GM19240 (cell line): ENCODE measurements around the gene OR2A12.
"Not testable (repeated sequence)": the region's sequence is repeated elsewhere in the genome, so short reads cannot be mapped to it uniquely, and the experiment has no call there.

Source experiments
- DNase-seq: peaks from one replicate; pipeline ENCODE4 v3.0.0; 2011; ENCODE audit warnings: low spot score; ENCODE audit not compliant: insufficient read length

Gene OR2A12

DNA sequence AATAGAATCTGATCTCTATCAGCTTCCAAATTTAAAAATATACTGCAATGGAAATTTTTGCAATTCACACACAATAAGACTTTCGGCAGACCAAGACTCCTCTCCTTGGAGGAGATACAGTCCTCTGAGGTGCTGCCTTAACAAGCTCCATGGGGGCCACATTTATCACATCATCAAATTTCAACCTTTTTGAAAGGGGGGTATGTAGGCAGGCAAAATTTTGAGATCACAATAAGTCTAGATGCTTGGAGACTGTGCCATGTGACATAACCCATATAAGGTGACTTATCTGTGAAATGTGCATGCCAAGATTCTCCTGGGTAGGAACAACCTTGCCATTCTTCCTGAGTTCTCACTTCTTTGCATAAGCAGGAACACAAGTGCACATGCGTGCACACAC lies at the start of gene OR2A12:
TSS of gene OR2A12 (plus strand) at position 301 of the 400 bp plus-strand sequence. CDS start 8,830 bp downstream, outside the sequence.
- DNase-seq: no peak

GRCh38 chr7:144036302-144036885 lies 49.7 kb upstream of the OR2A12 start:
- DNase-seq: no peak

GRCh38 chr7:144037414-144038035 lies 48.6 kb upstream of the OR2A12 start:
- DNase-seq: no peak

GRCh38 chr7:144038887-144039286 lies 47.2 kb upstream of the OR2A12 start:
- DNase-seq: no peak

DNA sequence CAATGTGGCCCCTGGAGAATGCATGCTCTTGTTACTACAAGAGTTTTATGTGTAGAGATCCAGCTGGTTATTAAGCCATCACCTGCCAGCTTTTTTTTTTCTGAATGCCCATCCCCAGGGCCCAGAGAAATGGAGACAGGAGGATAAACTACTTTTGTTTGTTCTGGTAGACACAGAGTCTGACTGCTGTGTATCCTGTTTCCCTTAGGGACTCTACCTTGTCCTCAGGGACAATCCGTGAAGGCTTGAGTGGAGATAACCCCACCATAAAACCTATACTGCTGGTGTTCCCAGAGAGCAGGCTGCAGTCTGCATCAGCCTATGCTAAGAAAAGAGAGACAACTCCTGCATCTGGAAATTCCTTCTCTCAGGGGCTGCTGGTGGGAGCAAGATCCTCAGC lies 37.4 kb upstream of the OR2A12 start, which contains the start of gene OR2A5:
TSS of gene OR2A5 (plus strand) at position 301 of the 400 bp plus-strand sequence. CDS start 1,454 bp downstream, outside the sequence.
- no peak for DNase-seq

DNA sequence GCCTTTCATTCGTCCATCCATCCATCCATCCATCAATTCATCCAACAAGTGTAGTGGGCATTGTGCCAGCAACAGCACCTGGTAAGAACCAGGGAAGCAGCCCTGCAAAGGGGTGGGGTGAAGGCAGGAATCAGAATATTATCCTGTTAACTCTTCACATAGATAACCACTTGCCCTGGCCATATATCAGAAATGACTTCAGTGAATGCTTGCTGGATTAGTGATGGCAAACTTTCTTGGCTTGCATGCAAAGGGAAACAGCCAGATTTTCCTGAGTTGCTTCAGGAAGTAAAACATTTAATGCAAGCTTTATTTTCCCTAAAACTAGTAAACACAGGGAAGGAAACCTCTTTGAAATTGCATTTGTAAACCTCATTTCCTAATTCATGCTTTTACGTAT lies 36.6 kb upstream of the OR2A12 start:
- DNase-seq: no peak

DNA sequence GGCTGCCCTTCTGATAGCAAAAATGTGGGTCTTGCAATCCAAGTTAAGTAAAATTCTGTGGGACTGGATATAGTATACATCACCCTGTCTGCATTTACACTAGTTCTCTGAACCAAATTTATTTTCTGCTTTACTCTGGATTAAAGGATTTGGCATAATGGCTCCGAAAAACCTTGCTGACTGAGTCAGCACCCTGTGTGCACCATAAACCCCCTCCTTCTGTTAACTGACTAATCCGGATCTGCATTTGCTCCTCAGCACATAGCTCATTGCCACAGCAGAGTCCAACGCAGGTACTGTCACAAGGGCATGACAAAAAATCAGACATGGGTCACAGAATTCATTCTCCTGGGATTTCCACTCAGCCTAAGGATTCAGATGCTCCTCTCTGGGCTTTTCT lies 36.0 kb upstream of the OR2A12 start:
- DNase-seq: no peak

DNA sequence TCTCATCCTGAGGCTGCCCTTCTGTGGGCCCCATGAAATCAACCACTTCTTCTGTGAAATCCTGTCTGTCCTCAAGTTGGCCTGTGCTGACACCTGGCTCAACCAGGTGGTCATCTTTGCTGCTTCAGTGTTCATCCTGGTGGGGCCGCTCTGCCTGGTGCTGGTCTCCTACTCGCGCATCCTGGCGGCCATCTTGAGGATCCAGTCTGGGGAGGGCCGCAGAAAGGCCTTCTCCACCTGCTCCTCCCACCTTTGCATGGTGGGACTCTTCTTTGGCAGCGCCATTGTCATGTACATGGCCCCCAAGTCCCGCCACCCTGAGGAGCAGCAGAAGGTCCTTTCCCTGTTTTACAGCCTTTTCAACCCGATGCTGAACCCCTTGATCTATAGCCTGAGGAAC lies 35.2 kb upstream of the OR2A12 start:
- not testable (repeated sequence) for DNase-seq

DNA sequence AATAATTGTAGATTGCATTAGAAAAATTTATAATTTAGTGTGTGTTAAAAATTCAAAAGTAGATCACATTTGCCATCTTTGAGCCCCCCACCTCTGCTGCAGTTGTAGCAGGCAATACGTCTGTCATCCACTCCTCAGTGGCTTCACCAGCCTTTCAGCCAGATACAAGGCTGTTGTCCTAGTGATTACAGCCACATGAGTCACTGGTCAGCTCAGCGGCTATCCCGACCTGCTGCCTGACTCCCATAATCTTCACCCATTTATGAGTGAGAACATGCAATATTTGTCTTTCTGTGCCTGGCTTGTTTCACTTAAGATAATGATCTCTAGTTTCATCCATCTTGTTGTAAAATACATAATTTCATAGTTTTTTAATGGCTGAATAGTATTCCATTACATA lies 28.1 kb upstream of the OR2A12 start:
- DNase-seq: no peak

DNA sequence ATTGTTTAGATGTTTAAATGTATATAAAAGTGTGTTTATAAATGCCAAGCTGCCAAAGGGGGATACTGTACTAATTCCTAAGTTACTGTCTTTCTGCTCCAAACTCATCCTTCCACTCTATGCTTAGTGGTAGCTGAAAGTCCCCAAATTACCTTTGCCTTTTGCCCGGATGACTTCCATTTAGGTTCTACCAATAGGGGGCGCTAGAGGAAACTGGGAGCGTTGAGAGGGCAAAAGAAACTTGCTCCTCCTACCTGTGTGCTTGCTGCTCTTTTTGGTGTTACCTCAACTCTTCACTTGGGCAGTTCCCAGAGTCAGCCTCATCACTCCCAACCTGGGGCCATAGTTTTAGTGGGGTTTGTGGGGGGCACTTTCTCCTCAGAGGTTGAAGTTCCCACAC lies 22.4 kb upstream of the OR2A12 start:
- DNase-seq: no peak

GRCh38 chr7:144069511-144069910 lies 16.6 kb upstream of the OR2A12 start, which contains the start of gene OR2A25:
OR2A25 (plus strand) TSS chr7:144069811; CDS start chr7:144074220, 4,409 bp downstream.
- no peak for DNase-seq

DNA sequence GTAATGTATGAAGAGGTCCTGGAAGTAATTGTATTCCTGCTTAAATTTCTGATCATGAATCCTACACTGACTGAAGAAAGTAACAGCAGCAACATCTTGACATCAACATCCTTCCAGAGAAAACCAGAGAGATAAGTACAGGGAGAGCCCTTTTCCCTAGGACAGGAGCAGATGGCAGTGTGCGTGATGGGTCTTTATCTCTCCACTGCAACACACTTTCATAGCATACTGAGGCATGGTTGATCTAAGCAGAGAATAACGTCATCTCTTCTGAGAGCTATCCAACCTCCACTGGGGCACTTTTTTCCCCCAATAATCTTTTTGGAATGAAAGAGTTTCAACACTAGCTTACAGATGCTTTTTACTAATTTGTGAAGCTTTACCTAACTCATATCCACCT lies 16.1 kb upstream of the OR2A12 start:
- no peak for DNase-seq

GRCh38 chr7:144074374-144074773 lies 11.7 kb upstream of the OR2A12 start:
- no peak for DNase-seq

GRCh38 chr7:144086730-144087129 lies 652 bp downstream of the OR2A12 start:
- DNase-seq: no peak

- no peak for DNase-seq
Measured at GRCh38 chr7:144087230-144087629, 1.2 kb downstream of the OR2A12 start.

GRCh38 chr7:144090667-144091066 lies 4.6 kb downstream of the OR2A12 start:
- no peak for DNase-seq

- DNase-seq: no peak
Measured at GRCh38 chr7:144098776-144099175, 12.7 kb downstream of the OR2A12 start.

- no peak for DNase-seq
Measured at GRCh38 chr7:144100607-144101006, 14.5 kb downstream of the OR2A12 start.

DNA sequence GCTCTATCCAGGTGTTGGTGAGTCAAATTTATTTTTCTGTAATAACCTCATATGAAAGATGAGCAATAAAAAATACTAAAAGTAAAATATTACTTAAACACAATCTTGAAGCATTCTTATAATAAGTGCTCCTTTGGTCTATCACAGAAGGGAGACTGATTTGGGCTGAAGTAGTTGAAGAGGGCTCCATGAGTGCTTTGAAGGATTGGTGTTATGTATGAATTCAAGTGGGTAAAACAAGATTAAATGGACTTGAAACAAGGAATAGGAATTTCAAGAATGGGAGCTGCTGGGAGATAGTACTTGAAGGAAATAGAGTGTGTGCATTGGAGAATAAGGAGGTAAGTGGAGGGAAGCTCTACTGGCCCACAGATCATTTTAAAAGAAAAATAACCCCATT lies 16.0 kb downstream of the OR2A12 start:
- no peak for DNase-seq

GRCh38 chr7:144105211-144105610 lies 19.1 kb downstream of the OR2A12 start:
- no peak for DNase-seq

DNA sequence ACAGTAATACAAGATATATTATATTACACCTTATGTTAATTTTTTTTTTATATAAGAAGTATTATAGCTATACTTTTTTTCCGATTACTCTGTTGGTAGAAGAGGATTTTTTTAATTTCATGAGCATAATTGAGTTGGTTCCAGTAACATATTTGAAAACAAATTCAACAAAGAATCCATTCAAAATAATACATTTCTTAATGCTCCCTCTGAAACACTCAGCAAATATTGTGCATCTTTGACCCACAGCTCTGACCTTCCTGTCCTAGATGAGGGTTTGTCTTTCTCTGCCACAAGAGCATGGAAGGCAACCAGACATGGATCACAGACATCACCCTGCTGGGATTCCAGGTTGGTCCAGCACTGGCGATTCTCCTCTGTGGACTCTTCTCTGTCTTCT lies 23.2 kb downstream of the OR2A12 start, which contains the start of gene OR2A2:
TSS of gene OR2A2 (plus strand) at position 301 of the 400 bp plus-strand sequence. CDS start at position 301, 0 bp downstream.
- no peak for DNase-seq

DNA sequence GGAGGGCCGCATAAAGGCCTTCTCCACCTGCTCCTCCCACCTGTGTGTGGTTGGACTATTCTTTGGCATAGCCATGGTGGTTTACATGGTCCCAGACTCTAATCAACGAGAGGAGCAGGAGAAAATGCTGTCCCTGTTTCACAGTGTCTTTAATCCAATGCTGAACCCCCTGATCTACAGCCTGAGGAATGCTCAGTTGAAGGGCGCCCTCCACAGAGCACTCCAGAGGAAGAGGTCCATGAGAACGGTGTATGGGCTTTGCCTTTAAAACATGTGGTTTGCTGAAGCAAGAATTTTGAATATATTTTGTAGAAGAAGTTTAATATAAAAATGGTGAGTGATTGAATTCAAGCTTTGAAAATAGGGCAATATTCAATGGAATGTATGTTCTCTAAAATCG lies 24.2 kb downstream of the OR2A12 start:
- no peak for DNase-seq

- DNase-seq: no peak
Measured at GRCh38 chr7:144113651-144114050, 27.6 kb downstream of the OR2A12 start.
